ENCODE measurements around the gene TRMT5. TPM values are rescaled to one million over a fixed set of nuclear protein-coding genes. Genes with fewer than 3 reads are reported as not detected.

Gene TRMT5
- total and polyA plus RNA-seq, 2 donors from 2014 or later, result 5.6 to 17.5 TPM

GRCh38 chr14:61025251-61026223 lies 44.7 kb upstream of the TRMT5 start:
- FAIRE-seq, result peak; percentile 95
- Histone ChIP-seq H3K4me3 (ENCODE audit: low read length in 3 of 3) (no peak overlapping the region), H3K9ac (ENCODE audit: low read length in 3 of 3) (no peak overlapping the region), H3K27ac (ENCODE audit: low read depth in 2 of 2, low read length in 2 of 2) (no peak overlapping the region), H3K9me3 (ENCODE audit: control insufficient read depth in 2 of 3, insufficient read depth in 1 of 3, low read length in 3 of 3) (no peaks in the 10 kb centered on the region), H3K27me3 (ENCODE audit: control insufficient read depth, insufficient read depth, low read length) (no peaks in the 10 kb centered on the region), H3K4me1 (ENCODE audit: control insufficient read depth in 2 of 3, insufficient read depth in 2 of 3, low read depth in 1 of 3, low read length in 3 of 3) (no peaks in the 10 kb centered on the region), H3K36me3 (ENCODE audit: control insufficient read depth in 2 of 3, insufficient read depth in 3 of 3, low read length in 3 of 3) (no peaks in the 10 kb centered on the region)
- TF ChIP-seq CTCF (IDR thresholded peaks at IDR 0.05; ENCODE audit: borderline replicate concordance, extremely low read depth, insufficient read depth), result peak; percentile 89
- intact Hi-C loops (cut with DNase I), result loop anchor here (10.0 kb wide), 1 partner anchor 401 kb away; no protein-coding TSS in a partner anchor
- DNase-seq, result peak; percentile 39 to 82 (median 67)

GRCh38 chr14:61019537-61019936 lies 38.7 kb upstream of the TRMT5 start:
- no peaks in the 10 kb centered on the region for H3K27me3 ChIP-seq (ENCODE audit: control insufficient read depth, insufficient read depth, low read length)
- no peaks in the 10 kb centered on the region for H3K36me3 ChIP-seq (ENCODE audit: control insufficient read depth in 2 of 3, insufficient read depth in 3 of 3, low read length in 3 of 3)
- TF ChIP-seq CTCF (IDR thresholded peaks at IDR 0.05; ENCODE audit: borderline replicate concordance, extremely low read depth, insufficient read depth), result no peak
- H3K9me3 ChIP-seq (ENCODE audit: control insufficient read depth in 2 of 3, insufficient read depth in 1 of 3, low read length in 3 of 3), result no peaks in the 10 kb centered on the region
- no peak overlapping the region for H3K27ac ChIP-seq (ENCODE audit: low read depth in 2 of 2, low read length in 2 of 2)
- H3K9ac ChIP-seq (ENCODE audit: low read length in 3 of 3), result no peak overlapping the region
- intact Hi-C loops (cut with DNase I), result no loop called here
- FAIRE-seq (no peak), DNase-seq (no peak)
- H3K4me3 ChIP-seq (ENCODE audit: low read length in 3 of 3), result no peak overlapping the region
- no peaks in the 10 kb centered on the region for H3K4me1 ChIP-seq (ENCODE audit: control insufficient read depth in 2 of 3, insufficient read depth in 2 of 3, low read depth in 1 of 3, low read length in 3 of 3)

- DNase-seq, result no peak
- Histone ChIP-seq H3K27ac (ENCODE audit: low read depth in 2 of 2, low read length in 2 of 2) (no peak overlapping the region), H3K27me3 (ENCODE audit: control insufficient read depth, insufficient read depth, low read length) (no peaks in the 10 kb centered on the region), H3K36me3 (ENCODE audit: control insufficient read depth in 2 of 3, insufficient read depth in 3 of 3, low read length in 3 of 3) (no peaks in the 10 kb centered on the region), H3K9me3 (ENCODE audit: control insufficient read depth in 2 of 3, insufficient read depth in 1 of 3, low read length in 3 of 3) (no peaks in the 10 kb centered on the region), H3K4me3 (ENCODE audit: low read length in 3 of 3) (no peak overlapping the region), H3K9ac (ENCODE audit: low read length in 3 of 3) (no peak overlapping the region), H3K4me1 (ENCODE audit: control insufficient read depth in 2 of 3, insufficient read depth in 2 of 3, low read depth in 1 of 3, low read length in 3 of 3) (no peaks in the 10 kb centered on the region)
- no peak for FAIRE-seq
- intact Hi-C loops (cut with DNase I), result no loop called here
- no peak for TF ChIP-seq CTCF (IDR thresholded peaks at IDR 0.05; ENCODE audit: borderline replicate concordance, extremely low read depth, insufficient read depth)
Measured at GRCh38 chr14:61003571-61003970, 22.7 kb upstream of the TRMT5 start.
